Subcutaneous adipose tissue (tissue), 4 donors: ENCODE results near the gene RNFT2. TPM values are rescaled to one million over a fixed set of nuclear protein-coding genes. Genes with fewer than 3 reads are reported as not detected.

Experiments
- small RNA-seq: library from RNA; depleted of rRNA; stranded (forward); fragments of <200 nt; gene quantifications from one replicate; pipeline ENCODE3, GENCODE V24; 2016
- total RNA-seq, 4 donors: library from RNA; depleted of rRNA; stranded (reverse); fragments of >200 nt; gene quantifications; one replicate each; pipeline ENCODE4 v1.1.0, GENCODE V29; 2016
- TF ChIP-seq, protein P1 (sequence below): fragments of 450-650 bp; IDR thresholded peaks from one replicate; pipeline ENCODE4 v1.5.1; 2016; ENCODE audit warnings: low read depth, mild to moderate bottlenecking, control low read depth, antibody characterized with exemption, moderate library complexity

RNFT2 gene
- total RNA-seq, 4 donors from 2014 or later: 0.49 to 2.6 (median 1.2) TPM

- TF ChIP-seq, protein P1, sequence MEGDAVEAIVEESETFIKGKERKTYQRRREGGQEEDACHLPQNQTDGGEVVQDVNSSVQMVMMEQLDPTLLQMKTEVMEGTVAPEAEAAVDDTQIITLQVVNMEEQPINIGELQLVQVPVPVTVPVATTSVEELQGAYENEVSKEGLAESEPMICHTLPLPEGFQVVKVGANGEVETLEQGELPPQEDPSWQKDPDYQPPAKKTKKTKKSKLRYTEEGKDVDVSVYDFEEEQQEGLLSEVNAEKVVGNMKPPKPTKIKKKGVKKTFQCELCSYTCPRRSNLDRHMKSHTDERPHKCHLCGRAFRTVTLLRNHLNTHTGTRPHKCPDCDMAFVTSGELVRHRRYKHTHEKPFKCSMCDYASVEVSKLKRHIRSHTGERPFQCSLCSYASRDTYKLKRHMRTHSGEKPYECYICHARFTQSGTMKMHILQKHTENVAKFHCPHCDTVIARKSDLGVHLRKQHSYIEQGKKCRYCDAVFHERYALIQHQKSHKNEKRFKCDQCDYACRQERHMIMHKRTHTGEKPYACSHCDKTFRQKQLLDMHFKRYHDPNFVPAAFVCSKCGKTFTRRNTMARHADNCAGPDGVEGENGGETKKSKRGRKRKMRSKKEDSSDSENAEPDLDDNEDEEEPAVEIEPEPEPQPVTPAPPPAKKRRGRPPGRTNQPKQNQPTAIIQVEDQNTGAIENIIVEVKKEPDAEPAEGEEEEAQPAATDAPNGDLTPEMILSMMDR: no peak
Measured at GRCh38 chr12:116892349-116893140, 154.4 kb downstream of the RNFT2 start.

GRCh38 chr12:116894913-116895312 lies 156.8 kb downstream of the RNFT2 start:
- TF ChIP-seq, protein P1: no peak

DNA sequence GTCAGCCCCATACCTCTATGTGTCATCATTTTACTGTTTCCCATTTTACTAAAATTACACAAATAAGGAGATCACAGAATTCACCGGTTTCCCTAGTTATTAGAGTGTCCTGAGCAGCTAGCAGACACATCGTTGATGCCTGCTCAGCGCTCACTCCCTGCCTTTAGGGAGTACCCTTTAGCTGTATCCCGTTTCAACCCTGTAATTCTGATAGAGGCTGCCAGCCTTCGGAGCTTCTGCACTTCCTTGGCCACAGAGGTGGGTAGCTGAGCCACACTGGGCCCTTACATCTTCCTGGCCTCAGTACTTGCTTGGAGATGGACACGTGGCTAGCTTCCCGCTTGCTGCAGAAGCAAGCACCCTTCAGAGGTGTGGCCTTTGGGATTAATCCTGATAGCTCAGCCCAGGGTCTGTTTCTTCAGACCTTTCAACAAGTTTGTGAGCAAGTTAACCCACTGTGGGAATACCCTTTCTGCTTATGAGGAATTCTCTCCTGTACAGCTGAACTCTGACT lies 158.4 kb downstream of the RNFT2 start:
- TF ChIP-seq, protein P1: no peak

DNA sequence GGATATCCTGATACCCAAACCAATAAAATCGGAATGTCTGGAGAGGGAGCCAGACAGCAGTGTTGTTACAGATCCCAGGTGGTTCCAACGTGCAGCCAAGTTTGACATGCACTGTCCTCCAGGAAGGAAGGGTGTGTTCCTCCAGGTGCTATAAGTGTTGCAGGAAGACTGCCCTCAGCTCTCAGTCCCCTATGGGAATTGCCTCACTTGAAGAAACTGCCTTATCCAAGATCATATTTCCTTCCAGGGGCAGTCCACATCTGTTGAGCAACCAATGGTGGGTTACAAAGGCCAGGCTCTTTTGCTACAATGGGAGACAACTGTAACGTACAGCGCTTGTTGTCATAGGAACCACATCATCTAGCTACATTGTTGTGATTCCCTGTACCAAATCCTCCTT lies 159.4 kb downstream of the RNFT2 start:
- TF ChIP-seq, protein P1: no peak

- TF ChIP-seq, protein P1: no peak
Measured at GRCh38 chr12:116898669-116899068, 160.6 kb downstream of the RNFT2 start.

GRCh38 chr12:116901612-116902011 lies 163.5 kb downstream of the RNFT2 start:
- TF ChIP-seq, protein P1: no peak

Small RNA genes within 50 kb of the gene (small RNA-seq; reads per million reads assigned to genes)
- not detected for gene RNU6-558P

Other genes with a start within 250 kb of the RNFT2 start
- 1 to 10 TPM in 2 of 4 donors, not detected in 2; 1.1 to 1.5 TPM for gene MAP1LC3B2, start 178.9 kb upstream of the RNFT2 start, total RNA-seq
- 10 to 100 TPM in 3 of 4 donors, 1 to 10 TPM in 1; 9.6 to 38.1 (median 16.8) TPM for gene SPRING1, start 246 bp upstream of the RNFT2 start, total RNA-seq
- under 1 TPM in 2 of 4 donors, not detected in 2; 0.17 to 0.22 TPM for gene HRK, start 143.1 kb downstream of the RNFT2 start, total RNA-seq
- gene FBXW8, start 172.6 kb downstream of the RNFT2 start, total RNA-seq: 10 to 100 TPM in 2 of 4 donors, 1 to 10 TPM in 2; 8.5 to 14.3 (median 10.6) TPM